ENCODE measurements around the gene MYCN. TPM values are rescaled to one million over a fixed set of nuclear protein-coding genes. Genes with fewer than 3 reads are reported as not detected.

The MYCN gene
- total and polyA plus RNA-seq, 2 experiments from 2014 or later = 8.9 to 16.7 TPM

DNA sequence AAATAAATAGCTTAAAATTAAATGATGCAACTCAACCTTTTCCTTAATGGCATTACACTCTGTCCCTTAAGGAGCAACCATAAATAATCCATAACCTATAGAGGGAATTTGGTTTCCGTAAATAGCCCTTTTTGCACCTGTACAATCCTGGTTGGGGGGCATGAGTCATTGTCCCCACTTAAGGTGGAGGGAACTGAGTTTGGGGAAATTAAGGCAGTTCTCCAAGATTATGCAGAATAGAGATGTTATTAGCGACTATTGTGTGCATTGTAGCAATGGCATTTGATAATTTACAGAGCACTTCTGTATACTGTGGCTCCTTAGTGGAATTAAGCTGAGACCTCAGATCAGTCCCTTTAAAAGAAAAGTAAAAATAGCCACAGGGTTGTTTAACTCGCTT, 6.6 kb downstream of the MYCN start:
- no peak for DNase-seq (ENCODE audit: low spot score)
- H2AFZ ChIP-seq = no peak overlapping the region
- no peak for TF ChIP-seq EZH2 (IDR thresholded peaks at IDR 0.05; ENCODE audit: borderline replicate concordance)
- peaks cover 22% of the 10 kb centered on the region for H3K79me2 ChIP-seq
- 87% methylated on average over 3 of the region's 3 CpGs for WGBS (ENCODE audit: low lambda C conversion rate, missing lambda C conversion rate)
- no peaks in the 10 kb centered on the region for H4K20me1 ChIP-seq (ENCODE audit: insufficient read depth, poor library complexity, severe bottlenecking)
- H3K4me1 ChIP-seq (ENCODE audit: insufficient read depth) = no peaks in the 10 kb centered on the region
- no peak overlapping the region for H3K4me3 ChIP-seq
- no peaks in the 10 kb centered on the region for H3K9me3 ChIP-seq (ENCODE audit: low read depth)
- H3K27ac ChIP-seq = no peak overlapping the region
- no peak overlapping the region for H3K4me2 ChIP-seq
- H3K27me3 ChIP-seq = no peaks in the 10 kb centered on the region
- H3K36me3 ChIP-seq (replicated peaks; ENCODE audit: insufficient read depth, low read depth) = no peaks in the 10 kb centered on the region
- H3K9me2 ChIP-seq (replicated peaks; ENCODE audit: insufficient read depth) = no peaks in the 10 kb centered on the region

DNA sequence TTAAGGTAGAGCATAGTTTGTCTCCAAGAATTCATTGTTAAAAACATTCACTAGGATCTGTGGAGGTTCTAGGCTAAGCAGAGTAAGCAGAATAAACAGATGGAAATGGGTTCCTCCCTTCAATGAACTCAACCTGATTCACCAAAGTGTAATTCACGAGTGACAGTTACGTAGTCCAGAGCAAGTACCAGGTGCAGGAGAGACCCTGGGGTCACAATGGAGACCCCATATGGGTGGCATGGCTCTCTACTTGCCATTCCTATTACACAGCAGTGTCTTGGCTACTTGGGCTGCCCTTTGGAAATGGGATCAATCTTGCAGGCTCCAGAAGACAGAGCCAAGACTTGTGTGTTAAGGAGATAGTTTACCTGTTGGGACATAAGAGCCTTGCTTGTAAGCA, 7.1 kb downstream of the MYCN start:
- H3K9me3 ChIP-seq (ENCODE audit: low read depth) = no peaks in the 10 kb centered on the region
- H3K27ac ChIP-seq = no peak overlapping the region
- no peak for DNase-seq (ENCODE audit: low spot score)
- H3K79me2 ChIP-seq = peaks cover 19% of the 10 kb centered on the region
- H3K9me2 ChIP-seq (replicated peaks; ENCODE audit: insufficient read depth) = no peaks in the 10 kb centered on the region
- H3K4me2 ChIP-seq = no peak overlapping the region
- H4K20me1 ChIP-seq (ENCODE audit: insufficient read depth, poor library complexity, severe bottlenecking) = no peaks in the 10 kb centered on the region
- TF ChIP-seq EZH2 (IDR thresholded peaks at IDR 0.05; ENCODE audit: borderline replicate concordance) = no peak
- TF ChIP-seq, protein P1, sequence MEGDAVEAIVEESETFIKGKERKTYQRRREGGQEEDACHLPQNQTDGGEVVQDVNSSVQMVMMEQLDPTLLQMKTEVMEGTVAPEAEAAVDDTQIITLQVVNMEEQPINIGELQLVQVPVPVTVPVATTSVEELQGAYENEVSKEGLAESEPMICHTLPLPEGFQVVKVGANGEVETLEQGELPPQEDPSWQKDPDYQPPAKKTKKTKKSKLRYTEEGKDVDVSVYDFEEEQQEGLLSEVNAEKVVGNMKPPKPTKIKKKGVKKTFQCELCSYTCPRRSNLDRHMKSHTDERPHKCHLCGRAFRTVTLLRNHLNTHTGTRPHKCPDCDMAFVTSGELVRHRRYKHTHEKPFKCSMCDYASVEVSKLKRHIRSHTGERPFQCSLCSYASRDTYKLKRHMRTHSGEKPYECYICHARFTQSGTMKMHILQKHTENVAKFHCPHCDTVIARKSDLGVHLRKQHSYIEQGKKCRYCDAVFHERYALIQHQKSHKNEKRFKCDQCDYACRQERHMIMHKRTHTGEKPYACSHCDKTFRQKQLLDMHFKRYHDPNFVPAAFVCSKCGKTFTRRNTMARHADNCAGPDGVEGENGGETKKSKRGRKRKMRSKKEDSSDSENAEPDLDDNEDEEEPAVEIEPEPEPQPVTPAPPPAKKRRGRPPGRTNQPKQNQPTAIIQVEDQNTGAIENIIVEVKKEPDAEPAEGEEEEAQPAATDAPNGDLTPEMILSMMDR (IDR thresholded peaks at IDR 0.05; ENCODE audit: poor library complexity) = no peak
- no peak for TF ChIP-seq EZH2phosphoT487 (IDR thresholded peaks at IDR 0.05; ENCODE audit: low read depth, severe bottlenecking, unreplicated experiment)
- H3K4me1 ChIP-seq (ENCODE audit: insufficient read depth) = no peaks in the 10 kb centered on the region
- H3K36me3 ChIP-seq (replicated peaks; ENCODE audit: insufficient read depth, low read depth) = no peaks in the 10 kb centered on the region
- H3K4me3 ChIP-seq = no peak overlapping the region
- H3K27me3 ChIP-seq = no peaks in the 10 kb centered on the region
- no peak overlapping the region for H2AFZ ChIP-seq
- 98% methylated on average over 2 of the region's 2 CpGs for WGBS (ENCODE audit: low lambda C conversion rate, missing lambda C conversion rate)

DNA sequence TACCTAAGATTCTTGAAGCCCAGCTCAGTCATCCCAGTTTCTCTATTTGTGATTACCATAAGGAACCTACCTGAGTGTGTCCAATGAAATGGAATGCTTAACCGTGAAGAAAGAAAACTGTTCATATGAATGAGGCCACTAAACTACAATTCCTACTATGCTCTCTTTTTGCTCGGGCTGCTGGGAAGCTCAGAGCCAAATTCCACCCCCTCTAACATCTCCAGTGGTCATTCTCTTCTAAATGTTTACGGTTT, 8.3 kb downstream of the MYCN start:
- Histone ChIP-seq H3K27ac (no peak overlapping the region), H4K20me1 (ENCODE audit: insufficient read depth, poor library complexity, severe bottlenecking) (no peaks in the 10 kb centered on the region), H3K9me3 (ENCODE audit: low read depth) (no peaks in the 10 kb centered on the region), H3K4me1 (ENCODE audit: insufficient read depth) (no peaks in the 10 kb centered on the region), H3K4me3 (no peak overlapping the region), H3K4me2 (no peak overlapping the region), H3K9me2 (replicated peaks; ENCODE audit: insufficient read depth) (no peaks in the 10 kb centered on the region), H3K27me3 (no peaks in the 10 kb centered on the region), H3K36me3 (replicated peaks; ENCODE audit: insufficient read depth, low read depth) (no peaks in the 10 kb centered on the region), H3K79me2 (peaks cover 13% of the 10 kb centered on the region), H2AFZ (no peak overlapping the region)
- 93% methylated on average over 3 of the region's 3 CpGs for WGBS (ENCODE audit: low lambda C conversion rate, missing lambda C conversion rate)
- no peak for DNase-seq (ENCODE audit: low spot score)
- TF ChIP-seq EZH2phosphoT487 (IDR thresholded peaks at IDR 0.05; ENCODE audit: low read depth, severe bottlenecking, unreplicated experiment) (no peak), EZH2 (IDR thresholded peaks at IDR 0.05; ENCODE audit: borderline replicate concordance) (no peak)
- TF ChIP-seq, protein P1 (IDR thresholded peaks at IDR 0.05; ENCODE audit: poor library complexity) = no peak

DNA sequence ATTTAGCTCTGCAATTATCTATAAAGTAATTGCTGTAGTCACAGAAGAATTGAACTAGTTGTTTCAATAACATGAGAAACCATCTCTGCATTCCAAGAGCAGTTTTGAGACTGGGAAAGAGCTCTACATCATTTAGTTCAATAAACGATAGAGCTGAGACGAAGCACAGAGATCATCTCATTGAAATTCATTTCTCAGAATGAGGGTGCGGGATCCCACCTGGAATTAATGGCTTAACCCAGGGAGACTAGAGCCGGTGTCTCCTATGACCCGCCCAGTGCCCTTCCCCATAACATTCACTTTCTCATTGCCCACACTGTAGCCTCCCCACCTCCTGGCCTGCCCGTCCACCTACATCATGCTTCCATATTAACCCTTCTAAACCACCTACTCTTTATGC, 8.8 kb downstream of the MYCN start:
- H3K27ac ChIP-seq = no peak overlapping the region
- H2AFZ ChIP-seq = no peak overlapping the region
- H3K36me3 ChIP-seq (replicated peaks; ENCODE audit: insufficient read depth, low read depth) = no peaks in the 10 kb centered on the region
- no peaks in the 10 kb centered on the region for H3K9me2 ChIP-seq (replicated peaks; ENCODE audit: insufficient read depth)
- no peaks in the 10 kb centered on the region for H3K27me3 ChIP-seq
- no peak overlapping the region for H3K4me2 ChIP-seq
- H3K9me3 ChIP-seq (ENCODE audit: low read depth) = no peaks in the 10 kb centered on the region
- H4K20me1 ChIP-seq (ENCODE audit: insufficient read depth, poor library complexity, severe bottlenecking) = no peaks in the 10 kb centered on the region
- TF ChIP-seq EZH2phosphoT487 (IDR thresholded peaks at IDR 0.05; ENCODE audit: low read depth, severe bottlenecking, unreplicated experiment) (no peak), EZH2 (IDR thresholded peaks at IDR 0.05; ENCODE audit: borderline replicate concordance) (no peak)
- TF ChIP-seq, protein P1 (IDR thresholded peaks at IDR 0.05; ENCODE audit: poor library complexity) = no peak
- peaks cover 12% of the 10 kb centered on the region for H3K79me2 ChIP-seq
- H3K4me3 ChIP-seq = no peak overlapping the region
- no peak for DNase-seq (ENCODE audit: low spot score)
- no peaks in the 10 kb centered on the region for H3K4me1 ChIP-seq (ENCODE audit: insufficient read depth)
- 92% methylated on average over 6 of the region's 6 CpGs for WGBS (ENCODE audit: low lambda C conversion rate, missing lambda C conversion rate)
